Fibroblast of lung (primary cell): ENCODE measurements around the gene GPR25.

ENCODE experiments used
- CTCF ChIP-seq, 2 donors: IDR thresholded peaks in 1 of 2; conservative IDR thresholded peaks in 1 of 2; 1 replicate in 1 of 2; 2 replicates in 1 of 2; pipeline ENCODE4 v1.5.1; 2011 to 2012; ENCODE audit warnings: low read length in 2 of 2, control low read depth in 1 of 2, inconsistent platforms in 1 of 2, low read depth in 1 of 2, mild to moderate bottlenecking in 1 of 2
- EZH2 ChIP-seq: IDR thresholded peaks from 2 replicates; pipeline ENCODE4 v1.5.1; 2012; ENCODE audit warnings: low read length, control low read depth, mild to moderate bottlenecking; ENCODE audit errors: missing control alignments

- TF ChIP-seq CTCF (conservative IDR thresholded peaks at IDR 0.05 in 1 of 2, IDR thresholded peaks at IDR 0.05 in 1 of 2; ENCODE audit: low read depth in 1 of 2, low read length in 2 of 2) (no peak), EZH2 (no peak)
These were observed 26.2 kb downstream of the GPR25 start for GRCh38 chr1:200899015-200899386.
